Measurements from ENCODE around the gene TSGA10.
A peak's percentile ranks its signal among the peaks of the same experiment; 100 is the strongest.
"Not testable (repeated sequence)": the region's sequence is repeated elsewhere in the genome, so short reads cannot be mapped to it uniquely, and the experiment has no call there.

Gene TSGA10, protein sequence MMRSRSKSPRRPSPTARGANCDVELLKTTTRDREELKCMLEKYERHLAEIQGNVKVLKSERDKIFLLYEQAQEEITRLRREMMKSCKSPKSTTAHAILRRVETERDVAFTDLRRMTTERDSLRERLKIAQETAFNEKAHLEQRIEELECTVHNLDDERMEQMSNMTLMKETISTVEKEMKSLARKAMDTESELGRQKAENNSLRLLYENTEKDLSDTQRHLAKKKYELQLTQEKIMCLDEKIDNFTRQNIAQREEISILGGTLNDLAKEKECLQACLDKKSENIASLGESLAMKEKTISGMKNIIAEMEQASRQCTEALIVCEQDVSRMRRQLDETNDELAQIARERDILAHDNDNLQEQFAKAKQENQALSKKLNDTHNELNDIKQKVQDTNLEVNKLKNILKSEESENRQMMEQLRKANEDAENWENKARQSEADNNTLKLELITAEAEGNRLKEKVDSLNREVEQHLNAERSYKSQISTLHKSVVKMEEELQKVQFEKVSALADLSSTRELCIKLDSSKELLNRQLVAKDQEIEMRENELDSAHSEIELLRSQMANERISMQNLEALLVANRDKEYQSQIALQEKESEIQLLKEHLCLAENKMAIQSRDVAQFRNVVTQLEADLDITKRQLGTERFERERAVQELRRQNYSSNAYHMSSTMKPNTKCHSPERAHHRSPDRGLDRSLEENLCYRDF

DNA sequence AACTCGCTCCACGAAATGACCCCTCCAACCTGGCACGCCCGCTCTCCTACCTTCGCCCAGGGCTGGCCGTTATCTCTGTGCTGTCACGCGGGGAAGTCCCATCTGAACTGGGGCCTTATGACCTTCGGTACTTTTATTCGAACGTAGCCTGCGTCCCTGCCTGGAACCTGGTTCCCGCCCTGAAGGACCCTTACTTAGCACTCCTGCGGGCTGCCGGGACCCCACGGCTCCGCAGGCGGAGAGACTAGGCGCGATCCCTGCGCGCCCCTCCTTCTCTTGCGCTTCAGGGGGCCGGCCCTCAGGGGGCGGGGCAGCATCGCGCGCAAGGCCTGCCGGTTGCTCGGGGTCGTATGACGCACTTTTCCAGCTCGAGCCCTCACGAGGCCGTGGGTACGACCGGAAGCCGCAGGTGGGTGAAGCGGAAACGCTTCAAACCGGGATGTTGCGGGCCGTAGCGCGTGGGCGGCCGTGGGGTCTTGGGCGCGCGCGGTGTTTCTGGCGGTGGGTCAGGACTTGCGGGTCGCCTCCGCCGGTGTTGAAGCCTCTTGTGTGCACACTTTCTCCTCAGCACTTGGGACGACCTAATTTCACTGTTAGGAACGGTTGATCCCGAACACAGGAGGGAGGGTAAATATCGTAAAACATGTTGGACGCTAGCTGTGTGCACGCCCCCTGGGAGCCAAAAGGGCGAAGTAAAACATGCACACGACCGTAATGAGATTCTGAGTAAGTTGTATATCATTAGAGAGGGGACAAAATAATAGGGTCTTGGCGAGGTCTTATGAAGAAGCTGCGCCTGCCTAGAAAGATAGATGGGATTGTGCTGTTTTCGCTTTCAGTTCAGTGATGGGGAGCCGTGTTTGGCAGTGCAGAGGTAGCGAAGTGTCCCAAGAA lies at the start of gene TSGA10, which contains the start of gene LIPT1:
TSGA10 (minus strand) TSS at position 300 of the 894 bp plus-strand sequence. CDS start 45,503 bp downstream, outside the sequence.
LIPT1 (plus strand) TSS at position 325 of the 894 bp plus-strand sequence. CDS start 6,991 bp downstream, outside the sequence.
- DNase-seq = peak; percentile 90

DNA sequence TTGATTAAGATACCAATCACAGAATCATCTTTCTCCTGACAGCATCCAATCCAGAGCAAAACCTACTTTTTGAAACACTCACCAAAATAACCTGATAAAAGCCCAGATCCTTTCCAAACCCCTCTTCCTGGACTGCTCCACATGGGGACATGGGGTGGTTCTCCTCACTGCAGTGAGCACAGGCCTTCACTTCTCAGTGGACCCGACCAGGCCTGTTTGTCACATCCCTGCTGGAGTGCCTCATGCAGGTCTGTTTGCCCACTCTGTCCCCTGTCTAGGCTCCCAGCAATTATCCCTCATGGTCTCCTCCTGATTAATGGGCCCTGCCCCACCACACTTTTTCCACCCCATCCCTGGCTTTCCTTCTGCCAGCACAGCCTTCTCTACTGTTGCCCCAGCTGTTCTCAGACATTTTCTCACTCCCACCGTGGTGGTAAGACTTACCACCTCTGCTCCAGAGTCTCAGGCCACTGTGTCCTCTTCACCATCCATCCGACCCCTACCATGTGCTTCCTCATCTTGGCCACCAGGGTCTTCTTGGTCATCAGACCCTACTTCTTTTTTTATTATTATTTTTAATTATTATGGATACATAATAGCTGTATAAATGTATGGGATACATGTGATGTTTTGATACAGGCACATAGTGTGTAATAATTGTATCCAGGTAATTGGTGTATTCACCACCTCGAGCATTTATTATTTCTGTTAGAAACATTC lies 47.4 kb upstream of the TSGA10 start:
- DNase-seq = no peak

DNA sequence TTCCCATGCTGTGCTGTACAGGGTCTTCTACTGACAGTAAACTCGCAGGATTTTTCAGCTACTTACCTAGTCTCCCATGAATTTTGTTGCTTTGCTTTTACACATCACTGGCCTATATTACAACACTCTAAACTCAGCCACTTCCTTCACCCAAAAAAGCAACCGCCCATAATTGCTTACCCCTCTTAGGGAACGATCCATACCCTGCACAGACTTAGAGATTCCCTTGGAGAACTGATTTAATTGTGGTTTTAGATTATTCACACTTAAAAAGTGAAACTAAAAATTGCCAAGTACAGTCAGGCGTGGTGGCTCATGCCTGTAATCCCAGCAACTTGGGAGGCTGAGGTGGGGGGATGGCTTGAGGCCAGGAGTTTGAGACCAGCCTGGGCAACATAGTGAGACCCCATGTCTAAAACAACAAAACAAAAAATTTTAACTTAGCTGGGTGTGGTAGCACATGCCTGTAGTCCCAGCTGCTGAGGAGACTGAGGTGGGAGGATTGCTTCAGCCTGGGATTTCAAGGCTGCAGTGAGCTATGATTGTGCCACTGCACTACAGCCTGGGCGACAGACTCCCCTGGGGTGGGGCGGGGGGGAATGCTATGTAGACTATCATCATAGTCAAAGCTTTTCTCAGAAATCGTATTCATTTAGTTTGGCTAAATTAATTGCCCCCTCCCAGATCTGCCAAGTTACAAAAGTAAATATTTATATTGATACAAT lies 45.5 kb upstream of the TSGA10 start:
- DNase-seq = no peak

DNA sequence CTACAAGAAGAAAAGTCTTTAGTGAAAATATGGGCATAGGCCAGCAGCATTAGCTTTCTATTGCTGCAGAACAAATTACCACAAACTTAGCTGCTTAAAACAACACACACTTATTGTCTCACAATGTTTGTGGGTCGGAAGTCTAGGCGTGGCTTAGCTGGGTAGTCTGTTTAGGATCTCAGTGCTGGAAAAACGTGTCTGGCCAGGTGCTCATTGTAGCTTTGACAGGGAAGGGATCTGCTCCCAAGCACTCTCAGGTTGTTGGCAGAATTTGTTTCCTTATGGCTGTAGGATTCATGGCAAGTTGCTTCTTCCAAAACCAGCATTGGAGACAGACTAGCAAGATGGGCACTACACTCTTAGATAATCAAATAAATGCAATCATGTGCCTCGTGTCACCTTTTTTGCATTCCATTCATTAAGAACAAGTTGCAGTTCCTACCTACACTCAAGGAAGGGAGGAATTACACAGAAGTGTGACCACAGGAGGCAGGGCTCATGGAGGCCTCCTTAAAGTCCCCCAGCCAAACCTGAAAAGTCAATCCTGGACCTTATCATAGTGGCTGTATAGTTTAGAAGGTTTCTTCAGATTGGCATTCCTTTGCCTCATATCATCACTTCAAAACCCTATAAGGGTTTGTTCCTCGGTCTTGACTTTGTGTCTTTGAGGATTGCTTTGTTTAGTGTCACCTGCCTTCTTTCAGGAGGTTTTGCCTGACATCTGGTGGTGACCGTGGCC lies 43.5 kb upstream of the TSGA10 start:
- DNase-seq = no peak

DNA sequence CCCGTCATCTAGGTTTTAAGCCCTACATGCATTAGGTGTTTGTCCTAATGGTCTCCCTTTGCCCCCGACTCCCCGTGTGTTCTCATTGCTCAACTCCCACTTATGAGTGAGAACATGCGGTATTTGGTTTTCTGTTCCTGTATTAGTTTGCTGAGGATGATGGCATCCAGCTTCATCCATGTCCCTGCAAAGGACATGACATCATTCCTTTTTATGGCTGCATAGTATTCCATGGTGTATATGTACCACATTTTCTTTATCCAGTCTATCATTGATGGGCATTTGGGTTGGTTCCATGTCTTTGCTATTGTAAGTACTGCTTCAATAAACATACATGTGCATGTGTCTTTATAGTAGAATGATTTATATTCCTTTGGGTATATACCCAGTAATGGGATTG lies 37.6 kb upstream of the TSGA10 start:
- DNase-seq = not testable (repeated sequence)

DNA sequence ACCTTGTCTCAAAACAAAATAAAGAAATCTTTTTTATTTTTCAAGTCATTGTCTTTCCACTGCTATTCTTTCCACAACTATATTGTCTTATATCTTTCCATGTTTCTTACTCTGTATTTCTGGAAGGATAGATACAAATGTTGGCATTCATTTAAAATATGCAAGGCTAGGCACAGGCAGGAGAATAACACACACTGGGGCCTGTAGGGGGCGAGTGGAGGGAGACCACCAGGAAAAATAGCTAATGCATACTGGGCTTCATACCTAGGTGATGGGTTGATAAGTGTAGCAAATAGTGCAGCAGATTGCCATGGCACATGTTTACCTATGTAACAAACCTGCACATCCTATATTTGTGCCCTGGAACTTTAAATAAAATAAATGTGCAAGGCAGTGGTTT lies 35.8 kb upstream of the TSGA10 start:
- DNase-seq = no peak

DNA sequence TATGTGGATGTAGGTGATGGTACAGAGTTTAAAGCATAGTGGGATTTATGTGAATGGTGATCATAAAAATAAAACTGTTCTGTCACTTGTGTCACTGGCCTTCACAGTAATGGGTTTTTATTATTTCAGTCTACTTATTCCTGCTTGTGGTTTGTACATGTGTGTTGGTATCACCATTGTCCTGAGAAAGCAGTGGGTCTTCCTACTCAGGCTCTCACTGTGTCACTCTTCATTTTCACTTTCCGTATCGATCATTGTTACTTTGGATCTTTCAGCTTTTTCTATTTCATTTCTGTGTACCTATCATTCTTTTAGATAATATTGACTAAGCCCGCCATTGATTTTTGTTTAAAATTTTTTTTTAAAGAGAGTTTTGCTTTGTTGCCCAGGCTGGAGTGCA lies 33.6 kb upstream of the TSGA10 start:
- no peak for DNase-seq

DNA sequence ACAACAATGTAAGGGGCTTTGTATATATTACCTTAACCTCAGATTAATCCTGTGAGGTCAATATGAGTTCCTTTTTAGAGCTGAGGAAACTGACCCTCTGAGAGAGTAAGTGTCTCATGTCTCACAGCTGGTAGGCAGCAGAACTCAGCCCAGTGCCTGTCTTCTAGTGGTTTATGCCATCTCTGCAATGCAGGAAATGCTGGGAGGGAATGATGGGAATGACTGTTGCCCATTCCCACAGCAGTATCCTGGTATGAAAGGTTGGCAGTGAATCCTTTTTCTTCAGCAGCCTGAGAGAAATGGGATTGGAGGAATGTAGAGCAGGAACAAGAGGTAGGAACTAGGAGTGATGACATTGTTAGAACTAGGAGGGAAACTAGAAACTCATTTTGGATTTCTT lies 32.3 kb upstream of the TSGA10 start:
- no peak for DNase-seq

DNA sequence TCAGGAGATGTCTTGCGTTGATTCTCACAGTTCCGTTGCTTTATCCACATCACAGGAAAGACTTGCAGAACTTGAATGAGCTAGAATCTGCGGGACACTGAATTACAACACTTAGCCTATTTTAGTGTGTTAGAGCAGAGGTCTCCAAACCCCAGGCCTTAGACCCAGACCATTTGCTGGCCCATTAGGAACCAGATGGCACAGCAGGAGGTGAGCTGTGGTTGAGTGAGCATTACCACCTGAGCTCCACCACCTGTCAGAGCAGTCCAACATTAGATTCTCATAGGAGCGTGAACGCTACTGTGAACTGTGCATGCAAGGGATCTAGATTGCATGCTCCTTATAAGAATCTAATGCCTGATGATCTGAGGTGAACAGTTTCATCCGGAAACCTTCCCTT lies 30.1 kb upstream of the TSGA10 start:
- DNase-seq = no peak

DNA sequence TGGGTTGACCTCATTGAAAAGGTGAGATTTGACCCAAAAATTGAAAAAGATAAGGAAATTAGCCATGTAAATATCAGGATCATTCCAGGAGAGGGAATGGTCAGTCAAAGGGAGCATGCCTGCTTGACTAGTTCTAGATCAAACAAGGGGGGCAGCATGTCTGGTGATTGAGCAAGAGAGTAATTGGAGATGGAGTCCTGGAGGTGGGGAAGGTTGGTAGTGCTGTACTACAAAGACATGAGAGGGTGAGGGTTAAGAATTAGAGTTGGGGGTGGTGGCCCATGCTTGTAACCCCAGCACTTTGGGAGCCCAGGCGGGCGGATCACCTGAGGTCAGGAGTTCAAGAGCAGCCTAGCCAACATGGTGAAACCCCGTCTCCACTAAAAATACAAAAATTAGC lies 28.3 kb upstream of the TSGA10 start:
- no peak for DNase-seq

DNA sequence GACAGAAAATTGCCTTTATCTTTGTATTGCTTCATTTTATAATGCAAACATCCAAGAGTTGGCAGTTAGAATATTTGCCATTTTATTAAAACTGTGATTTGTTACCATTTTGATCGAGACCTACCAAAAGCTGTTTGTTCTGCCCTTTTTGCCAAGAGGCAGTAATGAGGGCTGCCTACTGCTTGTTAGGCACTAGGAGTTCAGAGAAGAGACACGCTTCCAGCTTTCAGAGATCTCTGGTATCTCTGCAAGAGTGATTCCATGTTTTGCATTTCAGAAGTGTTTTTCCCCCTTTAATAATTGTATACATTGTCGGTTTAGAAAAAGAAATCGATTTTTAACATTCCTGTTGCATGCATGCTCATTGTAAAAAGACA lies 26.9 kb upstream of the TSGA10 start:
- DNase-seq = no peak

DNA sequence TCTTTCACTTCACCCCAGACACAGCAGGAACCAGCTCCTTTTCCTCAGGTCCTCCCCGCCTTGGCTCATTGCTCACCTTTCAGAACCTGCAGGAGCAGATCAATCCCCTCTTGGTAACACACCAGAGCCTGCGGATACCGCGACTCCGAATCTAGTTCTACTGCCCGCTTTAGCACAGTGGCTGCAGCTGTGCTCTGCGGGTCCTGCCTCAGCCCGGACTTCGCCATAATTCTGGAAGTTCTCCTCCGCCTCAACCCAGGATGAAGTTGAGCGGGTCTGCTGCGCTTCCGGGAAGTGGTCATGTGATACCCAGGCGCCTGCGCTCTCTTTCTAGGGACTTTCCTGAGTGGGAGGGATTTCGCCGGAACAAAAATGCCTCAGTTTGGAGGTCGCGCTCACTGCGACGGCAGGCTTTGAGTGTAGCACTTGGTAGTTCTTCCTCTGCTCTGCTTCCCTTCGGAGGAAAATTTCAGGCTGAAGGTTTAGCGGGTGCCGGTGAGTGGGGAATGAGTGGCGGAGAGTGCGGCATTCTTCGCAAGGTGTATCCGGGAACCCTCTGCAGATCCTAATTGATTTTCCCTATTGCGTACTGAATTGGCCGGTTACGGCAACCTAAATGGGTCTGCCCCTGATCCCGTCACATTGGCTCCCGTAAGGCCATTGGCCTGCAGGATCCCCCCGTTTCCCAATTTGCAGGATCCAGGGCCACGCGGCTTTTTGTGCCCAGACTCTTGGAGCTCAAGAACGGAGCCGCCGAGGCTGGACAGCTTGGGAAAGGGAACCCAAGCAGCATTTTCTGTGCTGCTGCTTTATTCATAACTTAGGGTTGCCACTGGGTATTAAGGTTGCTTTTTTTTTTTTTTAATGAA lies 26.2 kb upstream of the TSGA10 start, which contains the start of the genes MITD1 and MRPL30:
MITD1 (minus strand) TSS at position 304 of the 869 bp plus-strand sequence; CDS start at position 227, 77 bp downstream.
MRPL30 (plus strand) TSS at position 430 of the 869 bp plus-strand sequence. CDS start 5,020 bp downstream, outside the sequence.
- peak; percentile 88 for DNase-seq

DNA sequence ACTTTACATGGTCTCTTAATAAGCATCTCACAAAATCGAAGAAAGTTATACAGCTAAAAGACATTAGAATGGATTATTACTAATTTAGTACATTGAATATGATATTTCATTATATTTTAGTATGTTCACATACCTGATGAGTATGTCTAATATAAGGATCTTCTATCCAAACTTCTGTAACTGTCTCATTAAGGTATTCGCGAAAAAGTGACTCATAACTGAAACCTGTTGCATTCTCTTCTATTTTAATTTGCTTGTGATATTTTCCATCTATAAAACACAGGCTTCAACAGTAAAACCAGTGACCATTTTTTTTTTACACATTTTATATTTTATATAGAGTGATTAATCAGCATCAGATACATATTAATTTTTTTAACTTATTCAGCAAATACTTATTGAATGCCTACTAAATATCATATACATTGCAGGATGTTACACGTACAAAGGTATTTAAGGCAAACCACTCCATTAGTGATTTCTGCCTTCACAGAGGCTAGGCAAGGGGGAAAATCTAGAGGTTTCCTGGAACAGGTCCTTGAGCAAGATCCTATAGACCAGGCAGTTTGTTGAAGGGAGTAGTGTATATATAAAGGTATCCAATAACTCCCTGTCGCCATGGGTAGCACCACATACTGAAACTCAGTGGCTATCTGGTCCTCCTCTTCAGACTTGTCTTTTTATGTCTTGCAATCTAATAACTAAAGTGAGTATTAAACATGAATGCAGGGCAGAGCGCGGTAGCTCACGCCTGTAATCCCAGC lies 16.8 kb upstream of the TSGA10 start:
- DNase-seq = no peak

DNA sequence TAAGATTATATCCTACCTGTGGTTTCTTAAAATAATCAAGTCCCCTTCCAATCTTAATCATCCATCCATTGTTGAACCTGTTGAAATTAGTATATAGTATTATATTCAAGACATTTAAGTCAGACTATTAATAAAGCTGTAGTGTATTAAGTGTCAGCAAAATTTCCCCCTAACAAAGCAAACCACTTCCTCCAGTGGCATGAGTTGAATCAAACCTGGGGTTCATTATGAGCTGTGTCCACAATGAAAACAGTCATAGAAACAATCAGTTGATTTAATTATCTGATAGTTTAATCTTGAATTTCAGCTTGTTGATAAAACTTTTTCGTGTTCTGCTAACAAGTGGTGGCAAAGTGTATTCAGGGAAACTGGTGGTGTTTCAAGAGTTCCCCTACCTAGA lies 14.8 kb upstream of the TSGA10 start:
- DNase-seq = no peak

DNA sequence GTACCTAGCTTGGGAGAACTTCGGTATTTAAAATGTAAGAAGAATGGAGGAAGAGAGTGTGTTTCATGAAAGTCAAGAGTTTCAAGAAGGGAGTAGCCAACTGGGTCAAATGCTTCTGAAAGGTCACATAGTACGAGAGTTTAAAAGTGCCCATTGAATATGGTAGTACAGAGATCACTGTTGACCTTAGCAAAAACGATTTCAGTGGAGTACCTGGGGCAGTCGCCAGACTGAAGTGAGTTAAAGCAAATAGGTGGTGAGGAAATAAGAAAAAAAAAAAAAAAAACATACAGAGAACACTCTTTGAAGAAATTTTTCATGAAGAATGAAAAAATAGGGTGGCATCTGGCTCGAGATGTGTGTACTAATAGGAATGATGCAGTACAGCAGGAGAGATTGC lies 11.5 kb upstream of the TSGA10 start:
- no peak for DNase-seq

DNA sequence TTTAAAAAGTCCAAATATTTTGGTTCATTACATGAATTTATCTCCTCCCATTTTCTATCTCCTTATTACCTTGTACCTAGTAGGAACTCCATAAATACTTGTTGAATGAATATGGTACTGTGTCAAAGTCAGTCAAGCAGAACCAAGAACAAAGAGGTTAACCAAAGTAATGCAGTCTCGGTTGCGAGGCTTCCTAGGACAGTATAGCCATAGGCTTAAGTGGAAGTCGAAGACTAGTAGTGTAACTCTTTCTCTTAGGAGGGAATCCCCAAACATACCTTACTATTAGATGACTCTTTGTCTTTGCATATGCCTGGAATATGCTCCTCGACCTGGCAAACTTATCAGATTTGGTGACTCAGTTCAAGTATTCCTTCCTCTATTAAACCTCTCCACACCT lies 4.9 kb upstream of the TSGA10 start:
- no peak for DNase-seq

DNA sequence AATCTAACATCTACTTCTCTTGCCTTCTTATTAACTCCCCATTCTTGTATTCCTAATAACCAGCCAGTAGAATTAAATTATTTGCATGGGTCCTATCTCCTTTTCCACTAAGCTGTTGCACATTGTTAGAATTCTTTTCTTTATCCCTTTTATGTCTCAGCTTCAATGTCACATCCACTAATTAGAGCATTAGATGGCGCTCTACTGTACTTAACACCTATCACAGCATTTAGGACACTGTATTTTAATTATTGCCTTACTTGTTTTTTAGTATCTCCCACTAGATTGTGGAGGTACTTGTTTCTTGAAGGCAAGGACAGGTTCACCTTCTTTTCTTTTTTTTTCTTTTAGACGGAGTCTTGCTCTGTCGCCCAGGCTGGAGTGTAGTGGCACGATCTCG lies 3.9 kb upstream of the TSGA10 start:
- no peak for DNase-seq

DNA sequence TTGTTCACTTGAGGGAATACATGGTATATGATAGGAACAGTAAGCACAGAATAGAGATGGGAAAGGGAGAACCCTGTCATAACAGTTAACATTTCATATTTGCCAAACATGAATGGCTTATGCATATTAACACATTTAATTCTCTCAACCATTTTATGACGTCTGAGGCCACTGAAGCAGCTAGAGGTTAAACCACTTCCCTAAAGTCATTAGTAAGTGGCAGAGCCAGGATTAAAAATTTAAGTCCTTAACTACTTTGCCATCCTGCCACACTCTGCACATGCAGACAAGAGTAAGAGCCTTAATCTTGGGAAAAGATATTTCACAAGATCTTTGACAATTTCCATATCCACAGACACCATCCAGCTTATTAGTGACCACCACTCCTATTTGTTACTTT lies 2.1 kb upstream of the TSGA10 start:
- no peak for DNase-seq
